HG02678 (cell line): ENCODE measurements around the gene DZIP3.
"Not testable (repeated sequence)": the region's sequence is repeated elsewhere in the genome, so short reads cannot be mapped to it uniquely, and the experiment has no call there.

Experiments
- ATAC-seq: cut with Tn5 transposase; IDR thresholded peaks from one replicate; pipeline ENCODE4 v1.9.1; 2021; ENCODE audit warnings: mild to moderate bottlenecking, moderate library complexity; ENCODE audit not compliant: unreplicated experiment

DZIP3 gene

GRCh38 chr3:108673988-108674661, 84.6 kb downstream of the DZIP3 start:
- no peak for ATAC-seq

- ATAC-seq: no peak
These were observed 88.3 kb downstream of the DZIP3 start for GRCh38 chr3:108677811-108678210.

GRCh38 chr3:108692286-108692685, 102.8 kb downstream of the DZIP3 start:
- ATAC-seq: not testable (repeated sequence)

- ATAC-seq: no peak
These were observed 108.9 kb downstream of the DZIP3 start for GRCh38 chr3:108698461-108698860.

GRCh38 chr3:108705045-108705444, 115.5 kb downstream of the DZIP3 start:
- ATAC-seq: no peak

GRCh38 chr3:108713009-108713516, 123.5 kb downstream of the DZIP3 start:
- no peak for ATAC-seq

GRCh38 chr3:108713816-108714215, 124.3 kb downstream of the DZIP3 start:
- no peak for ATAC-seq

- no peak for ATAC-seq
These were observed 128.9 kb downstream of the DZIP3 start for GRCh38 chr3:108718454-108718853.

- ATAC-seq: no peak
These were observed 129.8 kb downstream of the DZIP3 start for GRCh38 chr3:108719178-108719806.

GRCh38 chr3:108722724-108723123, 133.2 kb downstream of the DZIP3 start:
- no peak for ATAC-seq

GRCh38 chr3:108724101-108724500, 134.6 kb downstream of the DZIP3 start:
- ATAC-seq: no peak

GRCh38 chr3:108728105-108728504, 138.6 kb downstream of the DZIP3 start:
- ATAC-seq: no peak

GRCh38 chr3:108728934-108729333, 139.4 kb downstream of the DZIP3 start:
- ATAC-seq: no peak

GRCh38 chr3:108736821-108737220, 147.3 kb downstream of the DZIP3 start:
- ATAC-seq: no peak

GRCh38 chr3:108742929-108743328, 153.4 kb downstream of the DZIP3 start:
- no peak for ATAC-seq
